BLaER1 (cell line): ENCODE results near the gene CTDSPL2.

Experiments
- H3K27ac ChIP-seq: shearing (Covaris generic); formaldehyde crosslinking; 2 replicates; pipeline ENCODE4 v1.8.1; 2022
- H3K27me3 ChIP-seq: shearing (Covaris generic); formaldehyde crosslinking; 2 replicates; pipeline ENCODE4 v1.8.1; 2022
- H3K36me3 ChIP-seq: shearing (Covaris generic); formaldehyde crosslinking; 2 replicates; pipeline ENCODE4 v1.8.1; 2022
- H3K4me1 ChIP-seq: shearing (Covaris generic); formaldehyde crosslinking; 2 replicates; pipeline ENCODE4 v1.8.1; 2022
- H3K4me2 ChIP-seq: shearing (Covaris generic); formaldehyde crosslinking; 2 replicates; pipeline ENCODE4 v1.8.1; 2022
- H3K4me3 ChIP-seq: shearing (Covaris generic); formaldehyde crosslinking; 2 replicates; pipeline ENCODE4 v1.8.1; 2022
- H3K9ac ChIP-seq: shearing (Covaris generic); formaldehyde crosslinking; 2 replicates; pipeline ENCODE4 v1.8.1; 2022
- H3K9me3 ChIP-seq: shearing (Covaris generic); formaldehyde crosslinking; 2 replicates; pipeline ENCODE4 v1.8.1; 2022
- H4K20me1 ChIP-seq: shearing (Covaris generic); formaldehyde crosslinking; 2 replicates; pipeline ENCODE4 v1.8.1; 2022
- Cebpa-rat ChIP-seq: shearing (Covaris generic); IDR thresholded peaks from 2 replicates; pipeline ENCODE4 v1.8.1; 2022

Gene CTDSPL2

GRCh38 chr15:44482090-44482489 is 54.7 kb downstream of the CTDSPL2 start:
- Histone ChIP-seq H3K9ac (no peak overlapping the region), H3K36me3 (peaks cover 45% of the 10 kb centered on the region), H3K9me3 (no peaks in the 10 kb centered on the region), H3K27me3 (no peaks in the 10 kb centered on the region), H3K4me1 (no peaks in the 10 kb centered on the region), H3K4me2 (no peak overlapping the region), H4K20me1 (peaks cover 68% of the 10 kb centered on the region), H3K27ac (no peak overlapping the region), H3K4me3 (no peak overlapping the region)
- TF ChIP-seq Cebpa-rat = no peak

GRCh38 chr15:44485880-44486279 is 58.5 kb downstream of the CTDSPL2 start:
- Histone ChIP-seq H3K27ac (no peak overlapping the region), H3K27me3 (no peaks in the 10 kb centered on the region), H3K9ac (no peak overlapping the region), H3K4me2 (no peak overlapping the region), H4K20me1 (peaks cover 55% of the 10 kb centered on the region), H3K4me3 (no peak overlapping the region), H3K36me3 (peaks cover 71% of the 10 kb centered on the region), H3K9me3 (no peaks in the 10 kb centered on the region), H3K4me1 (no peaks in the 10 kb centered on the region)
- no peak for TF ChIP-seq Cebpa-rat

DNA sequence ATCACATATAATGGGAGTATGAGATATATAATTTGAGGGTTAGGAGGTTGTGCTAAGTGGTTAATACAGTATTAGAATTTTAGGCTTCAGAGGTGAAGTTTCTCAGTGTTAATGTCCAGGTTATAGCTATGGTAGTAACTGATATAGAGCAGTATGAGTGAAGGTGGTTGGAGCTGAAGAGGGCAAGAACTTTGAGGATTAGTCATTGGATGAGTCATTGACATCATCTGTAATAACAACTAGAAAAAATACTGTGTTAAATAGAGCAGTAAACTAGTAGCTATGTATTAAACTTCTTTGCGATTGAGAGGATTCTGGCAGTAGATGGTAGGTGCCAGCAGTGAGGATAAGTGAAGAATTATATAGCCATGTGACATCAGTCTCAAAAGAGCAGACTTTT is 62.0 kb downstream of the CTDSPL2 start:
- Histone ChIP-seq H3K9me3 (no peaks in the 10 kb centered on the region), H3K4me3 (no peak overlapping the region), H3K27ac (no peak overlapping the region), H3K4me1 (no peaks in the 10 kb centered on the region), H3K9ac (no peak overlapping the region), H3K27me3 (no peaks in the 10 kb centered on the region), H3K36me3 (peaks cover 90% of the 10 kb centered on the region), H4K20me1 (peaks cover 42% of the 10 kb centered on the region), H3K4me2 (no peak overlapping the region)
- TF ChIP-seq Cebpa-rat = no peak

GRCh38 chr15:44490622-44491021 is 63.2 kb downstream of the CTDSPL2 start:
- Histone ChIP-seq H3K9me3 (no peaks in the 10 kb centered on the region), H3K4me2 (no peak overlapping the region), H3K4me3 (no peak overlapping the region), H3K9ac (no peak overlapping the region), H4K20me1 (peaks cover 41% of the 10 kb centered on the region), H3K27ac (no peak overlapping the region), H3K4me1 (no peaks in the 10 kb centered on the region), H3K36me3 (peaks cover 92% of the 10 kb centered on the region), H3K27me3 (no peaks in the 10 kb centered on the region)
- no peak for TF ChIP-seq Cebpa-rat

DNA sequence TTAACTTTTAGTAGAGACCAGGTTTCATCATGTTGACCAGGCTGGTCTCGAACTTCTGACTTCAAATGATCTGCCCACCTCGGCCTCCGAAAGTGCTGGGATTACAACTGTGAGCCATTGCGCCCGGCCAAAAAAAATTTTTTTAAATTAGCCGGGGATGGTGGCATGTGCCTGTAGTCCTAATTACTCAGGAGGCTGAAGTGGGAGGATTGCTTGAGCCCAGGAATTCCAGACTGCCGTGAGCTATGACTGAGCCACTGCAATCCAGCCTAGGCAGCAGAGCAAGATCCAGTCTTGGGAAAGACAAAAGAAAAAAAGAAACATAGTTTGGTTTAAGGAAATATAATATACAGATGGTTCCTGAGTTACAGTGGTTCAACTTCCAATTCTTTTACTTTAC is 64.6 kb downstream of the CTDSPL2 start:
- Histone ChIP-seq H3K9ac (no peak overlapping the region), H3K4me2 (no peak overlapping the region), H3K27ac (no peak overlapping the region), H3K4me1 (no peaks in the 10 kb centered on the region), H3K27me3 (no peaks in the 10 kb centered on the region), H3K4me3 (no peak overlapping the region), H3K36me3 (peaks cover 91% of the 10 kb centered on the region), H3K9me3 (no peaks in the 10 kb centered on the region), H4K20me1 (peaks cover 46% of the 10 kb centered on the region)
- no peak for TF ChIP-seq Cebpa-rat

DNA sequence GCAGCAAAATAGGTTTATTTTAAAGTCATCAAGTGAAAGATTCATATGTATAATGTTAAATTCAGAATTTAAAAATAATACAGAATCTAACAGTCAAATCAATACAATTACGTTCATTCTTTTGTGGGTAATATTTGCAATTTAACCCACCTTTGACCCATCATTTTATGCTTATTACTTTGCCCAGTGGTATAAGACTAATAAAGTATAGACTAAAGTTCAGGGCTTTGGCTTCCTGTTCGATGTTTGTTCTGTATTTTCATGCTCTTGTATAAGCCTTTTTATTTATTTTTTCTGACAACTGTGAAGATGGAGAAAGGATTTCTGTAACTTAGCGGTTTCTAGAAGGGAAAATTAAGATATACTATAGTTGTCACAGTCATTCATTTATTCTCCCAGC is 65.2 kb downstream of the CTDSPL2 start:
- Histone ChIP-seq H3K4me2 (no peak overlapping the region), H3K27ac (no peak overlapping the region), H3K4me1 (no peaks in the 10 kb centered on the region), H3K4me3 (no peak overlapping the region), H3K36me3 (peaks cover 91% of the 10 kb centered on the region), H3K27me3 (no peaks in the 10 kb centered on the region), H4K20me1 (peaks cover 46% of the 10 kb centered on the region), H3K9me3 (no peaks in the 10 kb centered on the region), H3K9ac (no peak overlapping the region)
- TF ChIP-seq Cebpa-rat = no peak

GRCh38 chr15:44495562-44495961 is 68.1 kb downstream of the CTDSPL2 start:
- peaks cover 90% of the 10 kb centered on the region for H3K36me3 ChIP-seq
- TF ChIP-seq Cebpa-rat = no peak
- no peaks in the 10 kb centered on the region for H3K4me1 ChIP-seq
- no peak overlapping the region for H3K27ac ChIP-seq
- no peaks in the 10 kb centered on the region for H3K27me3 ChIP-seq
- peaks cover 52% of the 10 kb centered on the region for H4K20me1 ChIP-seq
- no peak overlapping the region for H3K9ac ChIP-seq
- no peak overlapping the region for H3K4me3 ChIP-seq
- H3K4me2 ChIP-seq = no peak overlapping the region
- no peaks in the 10 kb centered on the region for H3K9me3 ChIP-seq

DNA sequence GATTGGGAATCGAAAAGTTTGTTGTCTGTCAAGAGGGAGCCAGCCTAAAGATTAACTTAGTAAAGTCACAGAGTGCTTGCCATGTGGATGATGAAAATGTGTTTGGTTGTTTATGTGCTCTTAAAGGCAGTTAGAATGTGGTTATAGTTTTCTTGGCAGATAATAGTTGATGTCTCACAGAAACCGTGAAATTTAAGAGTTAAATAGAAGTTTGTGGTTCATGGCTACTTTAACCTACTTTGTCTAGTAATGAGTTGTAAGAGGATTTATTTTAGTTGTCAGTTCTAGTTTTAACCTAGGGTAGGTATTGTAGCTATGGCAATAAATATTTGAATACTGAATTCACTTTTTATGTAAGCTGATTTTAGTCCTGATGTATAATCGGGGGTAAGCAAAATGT is 73.1 kb downstream of the CTDSPL2 start:
- no peaks in the 10 kb centered on the region for H3K27me3 ChIP-seq
- TF ChIP-seq Cebpa-rat = no peak
- H3K36me3 ChIP-seq = peaks cover 74% of the 10 kb centered on the region
- no peaks in the 10 kb centered on the region for H3K4me1 ChIP-seq
- H3K9me3 ChIP-seq = no peaks in the 10 kb centered on the region
- H4K20me1 ChIP-seq = peaks cover 38% of the 10 kb centered on the region
- no peak overlapping the region for H3K4me2 ChIP-seq
- no peak overlapping the region for H3K27ac ChIP-seq
- no peak overlapping the region for H3K4me3 ChIP-seq
- no peak overlapping the region for H3K9ac ChIP-seq

- no peak overlapping the region for H3K4me3 ChIP-seq
- H3K36me3 ChIP-seq = peaks cover 75% of the 10 kb centered on the region
- H3K4me2 ChIP-seq = no peak overlapping the region
- H4K20me1 ChIP-seq = peaks cover 33% of the 10 kb centered on the region
- H3K9me3 ChIP-seq = no peaks in the 10 kb centered on the region
- H3K27me3 ChIP-seq = no peaks in the 10 kb centered on the region
- TF ChIP-seq Cebpa-rat = no peak
- H3K27ac ChIP-seq = no peak overlapping the region
- H3K4me1 ChIP-seq = no peaks in the 10 kb centered on the region
- H3K9ac ChIP-seq = no peak overlapping the region
Observed at GRCh38 chr15:44501768-44502366, 74.4 kb downstream of the CTDSPL2 start.

GRCh38 chr15:44516436-44516835 is 89.0 kb downstream of the CTDSPL2 start:
- Histone ChIP-seq H3K9ac (no peak overlapping the region), H3K4me3 (no peak overlapping the region), H3K4me1 (no peaks in the 10 kb centered on the region), H3K27me3 (no peaks in the 10 kb centered on the region), H3K4me2 (no peak overlapping the region), H4K20me1 (no peaks in the 10 kb centered on the region), H3K36me3 (peaks cover 76% of the 10 kb centered on the region), H3K27ac (no peak overlapping the region), H3K9me3 (no peaks in the 10 kb centered on the region)
- TF ChIP-seq Cebpa-rat = no peak

DNA sequence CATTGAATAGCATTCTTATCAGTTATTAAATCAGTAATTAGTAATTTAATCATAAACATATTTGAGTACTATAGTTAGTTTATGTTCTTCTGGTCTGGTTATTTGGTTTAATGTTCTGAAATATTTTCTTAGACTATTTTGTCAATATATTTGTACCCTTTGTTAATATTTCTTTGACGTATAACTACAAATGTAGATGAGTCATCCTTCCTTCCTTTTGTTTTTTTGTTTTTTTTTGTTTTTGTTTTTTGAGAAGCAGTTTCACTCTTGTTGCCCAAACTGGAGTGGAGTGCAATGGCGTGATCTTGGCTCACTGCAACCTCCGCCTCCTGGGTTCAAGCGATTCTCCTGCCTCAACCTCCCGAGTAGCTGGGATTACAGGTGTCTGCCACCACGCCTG is 92.1 kb downstream of the CTDSPL2 start:
- peaks cover 78% of the 10 kb centered on the region for H3K36me3 ChIP-seq
- no peaks in the 10 kb centered on the region for H3K9me3 ChIP-seq
- no peaks in the 10 kb centered on the region for H4K20me1 ChIP-seq

More for the DNA sequence above, 92.1 kb downstream of the CTDSPL2 start:
- Histone ChIP-seq H3K4me1 (no peaks in the 10 kb centered on the region), H3K27ac (no peak overlapping the region), H3K4me2 (no peak overlapping the region), H3K27me3 (no peaks in the 10 kb centered on the region), H3K4me3 (no peak overlapping the region), H3K9ac (no peak overlapping the region)
- no peak for TF ChIP-seq Cebpa-rat
